HL-60 (cell line): ENCODE results near the gene NEK3.

Experiments used
- DNase-seq, 2 experiments: peaks; one replicate each; pipeline ENCODE4 v3.0.0-alpha.2; 2010 to 2020; ENCODE audit warnings: low read depth in 1 of 2, low spot score in 1 of 2
- H3K27ac ChIP-seq: fragments of 250-450 bp; sonication (Bioruptor Pico); replicated peaks from 2 replicates; pipeline ENCODE4 v1.5.1; 2020; ENCODE audit warnings: mild to moderate bottlenecking, moderate library complexity
- H3K27me3 ChIP-seq: fragments of 250-450 bp; sonication (Bioruptor Pico); 2 replicates; pipeline ENCODE4 v1.5.1; 2021; ENCODE audit warnings: mild to moderate bottlenecking, moderate library complexity; ENCODE audit not compliant: insufficient read depth, poor library complexity, severe bottlenecking
- H3K4me3 ChIP-seq: replicated peaks from 2 replicates; pipeline ENCODE4 v1.5.1; 2011; ENCODE audit warnings: mild to moderate bottlenecking, control low read depth, low read length; ENCODE audit not compliant: insufficient read depth
- GABPA ChIP-seq: IDR thresholded peaks from 2 replicates; pipeline ENCODE4 v1.6.1; 2012; ENCODE audit warnings: low read depth
- POLR2AphosphoS5 ChIP-seq: IDR thresholded peaks from 2 replicates; pipeline ENCODE4 v1.6.1; 2012; ENCODE audit warnings: low read depth
- SPI1 ChIP-seq: IDR thresholded peaks from 2 replicates; pipeline ENCODE4 v1.6.1; 2012; ENCODE audit warnings: low read depth, mild to moderate bottlenecking, borderline replicate concordance
- TF ChIP-seq, protein P1 (sequence below): IDR thresholded peaks from one replicate; pipeline ENCODE4 v1.5.1; 2011; ENCODE audit warnings: low read length, control low read depth, inconsistent platforms; ENCODE audit not compliant: insufficient read depth
- TF ChIP-seq, protein P2 (sequence below): IDR thresholded peaks from 2 replicates; pipeline ENCODE4 v1.6.1; 2012; ENCODE audit warnings: low read depth; ENCODE audit not compliant: insufficient replicate concordance

The NEK3 gene

DNA sequence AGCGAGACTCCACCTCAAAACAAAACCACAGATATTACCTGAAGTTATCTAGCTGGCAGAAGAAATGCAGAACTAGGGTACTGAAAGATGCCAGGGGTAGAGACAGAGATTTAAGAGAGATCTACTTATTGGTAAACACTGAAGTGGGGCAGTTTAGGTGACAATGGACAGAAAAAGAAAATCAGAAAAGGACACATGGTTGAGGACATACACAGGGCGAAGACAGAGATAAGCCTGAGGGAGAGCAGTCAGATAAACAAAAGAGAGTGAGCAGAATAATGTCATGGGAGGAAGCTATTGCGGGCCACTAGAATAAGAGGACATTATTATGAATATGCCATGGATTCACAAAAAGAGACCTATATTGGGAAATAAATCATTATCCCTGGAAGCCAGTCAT is 33.9 kb downstream of the NEK3 start:
- Histone ChIP-seq H3K4me3 (no peak overlapping the region), H3K27me3 (no peaks in the 10 kb centered on the region), H3K27ac (no peak overlapping the region)
- TF ChIP-seq, protein P1, sequence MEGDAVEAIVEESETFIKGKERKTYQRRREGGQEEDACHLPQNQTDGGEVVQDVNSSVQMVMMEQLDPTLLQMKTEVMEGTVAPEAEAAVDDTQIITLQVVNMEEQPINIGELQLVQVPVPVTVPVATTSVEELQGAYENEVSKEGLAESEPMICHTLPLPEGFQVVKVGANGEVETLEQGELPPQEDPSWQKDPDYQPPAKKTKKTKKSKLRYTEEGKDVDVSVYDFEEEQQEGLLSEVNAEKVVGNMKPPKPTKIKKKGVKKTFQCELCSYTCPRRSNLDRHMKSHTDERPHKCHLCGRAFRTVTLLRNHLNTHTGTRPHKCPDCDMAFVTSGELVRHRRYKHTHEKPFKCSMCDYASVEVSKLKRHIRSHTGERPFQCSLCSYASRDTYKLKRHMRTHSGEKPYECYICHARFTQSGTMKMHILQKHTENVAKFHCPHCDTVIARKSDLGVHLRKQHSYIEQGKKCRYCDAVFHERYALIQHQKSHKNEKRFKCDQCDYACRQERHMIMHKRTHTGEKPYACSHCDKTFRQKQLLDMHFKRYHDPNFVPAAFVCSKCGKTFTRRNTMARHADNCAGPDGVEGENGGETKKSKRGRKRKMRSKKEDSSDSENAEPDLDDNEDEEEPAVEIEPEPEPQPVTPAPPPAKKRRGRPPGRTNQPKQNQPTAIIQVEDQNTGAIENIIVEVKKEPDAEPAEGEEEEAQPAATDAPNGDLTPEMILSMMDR, result no peak
- TF ChIP-seq SPI1 (no peak), POLR2AphosphoS5 (no peak), GABPA (no peak)
- TF ChIP-seq, protein P2, sequence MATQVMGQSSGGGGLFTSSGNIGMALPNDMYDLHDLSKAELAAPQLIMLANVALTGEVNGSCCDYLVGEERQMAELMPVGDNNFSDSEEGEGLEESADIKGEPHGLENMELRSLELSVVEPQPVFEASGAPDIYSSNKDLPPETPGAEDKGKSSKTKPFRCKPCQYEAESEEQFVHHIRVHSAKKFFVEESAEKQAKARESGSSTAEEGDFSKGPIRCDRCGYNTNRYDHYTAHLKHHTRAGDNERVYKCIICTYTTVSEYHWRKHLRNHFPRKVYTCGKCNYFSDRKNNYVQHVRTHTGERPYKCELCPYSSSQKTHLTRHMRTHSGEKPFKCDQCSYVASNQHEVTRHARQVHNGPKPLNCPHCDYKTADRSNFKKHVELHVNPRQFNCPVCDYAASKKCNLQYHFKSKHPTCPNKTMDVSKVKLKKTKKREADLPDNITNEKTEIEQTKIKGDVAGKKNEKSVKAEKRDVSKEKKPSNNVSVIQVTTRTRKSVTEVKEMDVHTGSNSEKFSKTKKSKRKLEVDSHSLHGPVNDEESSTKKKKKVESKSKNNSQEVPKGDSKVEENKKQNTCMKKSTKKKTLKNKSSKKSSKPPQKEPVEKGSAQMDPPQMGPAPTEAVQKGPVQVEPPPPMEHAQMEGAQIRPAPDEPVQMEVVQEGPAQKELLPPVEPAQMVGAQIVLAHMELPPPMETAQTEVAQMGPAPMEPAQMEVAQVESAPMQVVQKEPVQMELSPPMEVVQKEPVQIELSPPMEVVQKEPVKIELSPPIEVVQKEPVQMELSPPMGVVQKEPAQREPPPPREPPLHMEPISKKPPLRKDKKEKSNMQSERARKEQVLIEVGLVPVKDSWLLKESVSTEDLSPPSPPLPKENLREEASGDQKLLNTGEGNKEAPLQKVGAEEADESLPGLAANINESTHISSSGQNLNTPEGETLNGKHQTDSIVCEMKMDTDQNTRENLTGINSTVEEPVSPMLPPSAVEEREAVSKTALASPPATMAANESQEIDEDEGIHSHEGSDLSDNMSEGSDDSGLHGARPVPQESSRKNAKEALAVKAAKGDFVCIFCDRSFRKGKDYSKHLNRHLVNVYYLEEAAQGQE, result no peak
- DNase-seq, result no peak

DNA sequence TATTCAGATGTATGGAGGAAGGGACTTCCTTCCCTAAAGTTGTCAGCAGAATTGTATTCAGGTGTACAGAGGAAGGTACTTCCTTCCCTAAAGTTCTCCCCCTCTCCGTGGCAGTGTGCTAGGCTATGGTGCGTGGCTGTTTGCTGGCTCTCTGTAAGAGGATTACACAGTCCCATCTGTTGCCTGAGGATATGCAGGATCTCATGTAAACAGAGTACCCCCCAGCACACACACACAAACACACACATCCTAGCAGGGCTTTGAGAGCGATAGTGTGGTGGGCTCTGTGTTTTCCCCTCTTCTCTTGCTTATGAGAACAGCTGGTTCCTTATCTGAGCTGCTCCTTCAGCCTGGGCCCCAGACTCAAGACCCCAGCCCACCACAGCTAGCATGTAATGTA is 40.8 kb downstream of the NEK3 start:
- TF ChIP-seq POLR2AphosphoS5 (no peak), GABPA (no peak), SPI1 (no peak)
- TF ChIP-seq, protein P2, result no peak
- TF ChIP-seq, protein P1, result no peak
- no peak for DNase-seq
- Histone ChIP-seq H3K27me3 (no peaks in the 10 kb centered on the region), H3K4me3 (no peak overlapping the region), H3K27ac (no peak overlapping the region)

DNA sequence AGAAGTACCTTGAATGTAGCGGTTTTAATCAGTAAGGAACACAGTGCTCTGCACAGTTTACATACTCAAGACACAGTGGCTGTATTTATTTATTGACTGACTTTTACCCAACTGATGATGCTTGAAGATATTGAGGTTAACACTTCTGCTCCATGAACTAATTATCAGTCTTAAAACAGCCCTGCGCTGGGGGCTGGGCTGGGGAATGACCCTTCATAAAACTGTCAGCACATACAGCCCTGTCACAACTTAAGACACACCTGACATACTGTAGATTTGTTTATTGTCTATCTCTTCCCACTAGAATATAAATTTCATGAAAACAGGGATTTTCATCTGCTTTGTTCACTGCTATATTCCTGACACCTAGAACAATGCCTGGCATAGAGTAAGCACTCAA is 41.3 kb downstream of the NEK3 start:
- Histone ChIP-seq H3K27me3 (no peaks in the 10 kb centered on the region), H3K4me3 (no peak overlapping the region), H3K27ac (no peak overlapping the region)
- DNase-seq, result no peak
- TF ChIP-seq, protein P2, result no peak
- TF ChIP-seq POLR2AphosphoS5, result no peak

DNA sequence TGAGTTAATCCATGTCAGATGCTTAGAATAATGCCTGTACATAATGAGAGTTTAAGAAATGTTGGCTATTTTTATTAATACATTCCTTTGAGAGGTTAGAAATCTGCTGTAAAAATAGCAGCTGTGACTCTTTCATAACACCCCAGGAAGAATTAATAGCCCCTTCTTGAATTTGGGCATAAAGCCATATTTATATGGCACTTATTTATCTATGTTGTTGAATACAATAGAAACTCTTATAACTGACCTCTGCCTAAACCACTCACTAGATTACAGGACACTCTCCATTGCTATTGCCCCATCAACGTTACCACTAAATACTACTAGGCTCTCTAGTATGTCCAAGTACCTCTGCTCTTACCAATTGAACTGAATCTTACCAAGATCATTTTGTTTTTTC is 46.8 kb downstream of the NEK3 start:
- TF ChIP-seq, protein P2, result no peak
- TF ChIP-seq SPI1, result no peak
- TF ChIP-seq GABPA, result no peak
- no peak for TF ChIP-seq POLR2AphosphoS5
- TF ChIP-seq, protein P1, result no peak
- no peak for DNase-seq
- no peak overlapping the region for H3K27ac ChIP-seq
- H3K27me3 ChIP-seq, result no peaks in the 10 kb centered on the region
- H3K4me3 ChIP-seq, result no peak overlapping the region
